ENCODE measurements around the gene RARG. TPM values are rescaled to one million over a fixed set of nuclear protein-coding genes. Genes with fewer than 3 reads are reported as not detected.

Gene RARG
- total RNA-seq, 6 experiments from 2014 or later = 47.2 to 80.5 (median 71.0) TPM

DNA sequence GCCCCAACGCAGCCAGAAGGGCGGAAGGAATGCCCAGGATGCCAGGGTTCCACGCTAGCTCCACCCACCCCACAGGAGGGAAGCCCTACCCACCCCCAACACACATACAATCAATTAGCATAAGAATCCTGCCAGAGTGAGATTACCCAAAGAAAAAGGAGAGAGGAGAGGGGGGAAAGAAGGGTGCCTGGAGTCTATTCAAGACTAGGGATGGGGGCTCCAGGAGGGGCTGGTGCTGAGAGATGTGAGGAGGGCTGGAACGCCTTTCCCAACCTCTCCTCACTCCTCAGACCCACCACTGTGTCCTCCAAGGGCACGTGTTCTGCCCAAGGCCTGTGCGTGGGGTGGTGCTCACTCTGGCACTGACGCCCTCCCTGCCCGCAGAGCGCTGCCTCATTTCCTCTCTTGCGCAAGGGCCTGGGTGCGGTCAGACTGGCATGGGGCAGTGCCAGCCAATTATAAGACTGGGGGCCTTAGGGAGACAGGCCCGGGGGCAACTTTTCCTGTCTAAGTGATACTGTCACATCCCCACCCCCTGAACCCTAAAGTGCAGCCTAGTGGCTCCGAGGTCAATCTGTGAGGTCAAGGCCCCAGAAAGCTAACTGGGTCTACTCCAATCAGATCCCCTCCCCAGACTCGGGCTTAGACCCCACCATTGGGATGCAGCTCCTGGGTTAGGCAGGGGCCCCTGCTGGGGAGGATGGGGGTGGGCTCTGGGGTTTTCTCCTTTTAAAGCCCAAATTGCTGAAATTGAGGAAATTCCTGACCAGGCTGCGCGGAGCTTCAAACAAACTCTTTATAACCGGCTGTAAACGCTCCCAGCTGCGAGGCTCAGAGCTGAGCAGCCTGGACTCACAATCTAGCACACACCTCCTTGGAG lies 14.7 kb downstream of the RARG start:
- Mint-ChIP-seq H3K9me3 (no peaks in the 10 kb centered on the region), H3K36me3 (ENCODE audit: low read depth) (peaks cover 23% of the 10 kb centered on the region; the same call in 1 of the 2 replicates), H3K4me3 (peak overlapping the region; percentile 99), H3K4me1 (ENCODE audit: low read depth) (peaks cover 82% of the 10 kb centered on the region), H3K27ac (peak overlapping the region; percentile 89), H3K27me3 (ENCODE audit: insufficient read depth) (peaks cover 8% of the 10 kb centered on the region)
- no peak for DNase-seq
- TF ChIP-seq, protein P1, sequence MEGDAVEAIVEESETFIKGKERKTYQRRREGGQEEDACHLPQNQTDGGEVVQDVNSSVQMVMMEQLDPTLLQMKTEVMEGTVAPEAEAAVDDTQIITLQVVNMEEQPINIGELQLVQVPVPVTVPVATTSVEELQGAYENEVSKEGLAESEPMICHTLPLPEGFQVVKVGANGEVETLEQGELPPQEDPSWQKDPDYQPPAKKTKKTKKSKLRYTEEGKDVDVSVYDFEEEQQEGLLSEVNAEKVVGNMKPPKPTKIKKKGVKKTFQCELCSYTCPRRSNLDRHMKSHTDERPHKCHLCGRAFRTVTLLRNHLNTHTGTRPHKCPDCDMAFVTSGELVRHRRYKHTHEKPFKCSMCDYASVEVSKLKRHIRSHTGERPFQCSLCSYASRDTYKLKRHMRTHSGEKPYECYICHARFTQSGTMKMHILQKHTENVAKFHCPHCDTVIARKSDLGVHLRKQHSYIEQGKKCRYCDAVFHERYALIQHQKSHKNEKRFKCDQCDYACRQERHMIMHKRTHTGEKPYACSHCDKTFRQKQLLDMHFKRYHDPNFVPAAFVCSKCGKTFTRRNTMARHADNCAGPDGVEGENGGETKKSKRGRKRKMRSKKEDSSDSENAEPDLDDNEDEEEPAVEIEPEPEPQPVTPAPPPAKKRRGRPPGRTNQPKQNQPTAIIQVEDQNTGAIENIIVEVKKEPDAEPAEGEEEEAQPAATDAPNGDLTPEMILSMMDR (IDR thresholded peaks at IDR 0.05) = no peak

DNA sequence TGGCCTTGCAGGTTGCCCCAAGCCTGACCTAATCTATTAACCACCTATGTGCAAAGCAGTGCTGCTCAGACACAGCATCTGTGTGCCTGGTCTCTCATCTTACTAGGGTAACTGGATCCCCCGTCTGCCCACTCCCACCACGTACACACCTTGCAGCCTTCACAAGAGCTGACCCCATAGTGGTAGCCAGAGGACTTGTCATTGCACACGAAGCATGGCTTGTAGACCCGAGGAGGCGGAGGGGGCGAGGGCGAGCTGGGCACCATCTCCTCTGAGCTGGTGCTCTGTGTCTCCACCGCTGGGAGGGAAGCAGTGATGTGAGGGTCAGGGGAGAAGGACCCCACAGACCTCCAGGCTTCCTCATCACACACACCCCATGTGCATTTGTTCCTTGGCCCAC lies 16.5 kb downstream of the RARG start:
- TF ChIP-seq, protein P1 (IDR thresholded peaks at IDR 0.05) = no peak
- H3K4me3 Mint-ChIP-seq = no peak overlapping the region
- peaks cover 6% of the 10 kb centered on the region for H3K27me3 Mint-ChIP-seq (ENCODE audit: insufficient read depth)
- no peaks in the 10 kb centered on the region for H3K9me3 Mint-ChIP-seq
- peaks cover 69% of the 10 kb centered on the region for H3K4me1 Mint-ChIP-seq (ENCODE audit: low read depth)
- no peak for DNase-seq
- peak overlapping the region; percentile 89 for H3K27ac Mint-ChIP-seq
- peaks cover 23% of the 10 kb centered on the region; the same call in 1 of the 2 replicates for H3K36me3 Mint-ChIP-seq (ENCODE audit: low read depth)

DNA sequence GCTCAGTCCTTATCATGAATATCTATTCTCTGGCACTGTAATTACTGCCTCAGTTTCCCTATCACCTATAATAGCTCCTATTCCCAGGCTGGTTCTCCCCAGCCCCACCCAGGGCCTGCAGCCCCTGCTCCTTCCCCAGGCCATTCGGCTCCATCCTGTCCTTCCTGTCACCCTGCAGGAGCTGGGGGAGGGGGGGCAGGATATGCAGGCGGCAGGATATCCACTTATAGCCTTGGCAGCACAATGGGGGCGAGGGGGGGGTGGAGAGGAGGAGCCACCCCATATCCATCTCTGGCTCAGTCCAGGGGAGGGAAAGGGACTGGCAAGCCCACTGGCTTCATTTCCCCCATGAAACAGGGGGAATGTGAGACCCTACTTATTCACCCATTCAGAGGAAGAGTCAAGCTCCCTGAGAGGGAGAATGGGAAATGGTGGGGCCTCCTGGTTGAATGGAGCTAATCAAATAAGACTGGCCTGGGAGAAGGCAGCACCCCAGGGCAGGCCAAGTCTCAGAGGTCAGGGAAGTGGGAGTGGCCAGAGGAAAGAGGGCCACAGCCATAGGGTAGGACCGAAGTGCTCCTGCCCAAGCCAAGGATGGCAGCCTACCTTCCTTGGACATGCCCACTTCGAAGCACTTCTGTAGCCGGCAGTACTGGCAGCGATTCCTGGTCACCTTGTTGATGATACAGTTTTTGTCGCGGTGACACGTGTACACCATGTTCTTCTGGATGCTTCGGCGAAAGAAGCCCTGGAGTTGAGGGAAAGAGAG lies 17.1 kb downstream of the RARG start:
- H3K27ac Mint-ChIP-seq = peak overlapping the region; percentile 89
- H3K27me3 Mint-ChIP-seq (ENCODE audit: insufficient read depth) = peaks cover 6% of the 10 kb centered on the region
- TF ChIP-seq, protein P1 (IDR thresholded peaks at IDR 0.05) = no peak
- H3K9me3 Mint-ChIP-seq = no peaks in the 10 kb centered on the region
- no peak for DNase-seq
- peaks cover 66% of the 10 kb centered on the region for H3K4me1 Mint-ChIP-seq (ENCODE audit: low read depth)
- no peak overlapping the region for H3K4me3 Mint-ChIP-seq
- peaks cover 23% of the 10 kb centered on the region; the same call in 1 of the 2 replicates for H3K36me3 Mint-ChIP-seq (ENCODE audit: low read depth)

DNA sequence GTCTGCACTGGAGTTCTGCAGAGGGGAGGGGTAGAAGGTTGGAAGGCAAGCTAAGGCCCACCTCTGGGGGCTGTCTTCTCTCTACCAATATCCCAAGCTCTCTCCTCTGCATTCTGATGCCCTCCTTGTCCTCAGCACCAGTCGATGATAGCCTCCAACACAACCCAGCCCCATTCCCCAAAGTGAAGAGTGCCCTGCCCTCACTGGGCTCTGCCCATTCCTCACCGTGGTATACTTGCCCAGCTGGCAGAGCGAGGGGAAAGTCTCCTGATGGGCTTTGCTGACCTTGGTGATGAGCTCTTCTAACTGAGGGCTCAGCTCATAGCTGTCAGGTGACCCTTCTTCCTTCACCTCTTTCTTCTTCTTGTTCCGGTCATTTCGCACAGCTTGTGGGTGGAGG lies 17.8 kb downstream of the RARG start:
- Mint-ChIP-seq H3K27ac (peak overlapping the region; percentile 18; the same call in 1 of the 2 replicates), H3K9me3 (no peaks in the 10 kb centered on the region), H3K4me3 (no peak overlapping the region), H3K36me3 (ENCODE audit: low read depth) (peaks cover 19% of the 10 kb centered on the region; the same call in 1 of the 2 replicates), H3K4me1 (ENCODE audit: low read depth) (peaks cover 63% of the 10 kb centered on the region), H3K27me3 (ENCODE audit: insufficient read depth) (peaks cover 6% of the 10 kb centered on the region)
- no peak for DNase-seq
- TF ChIP-seq, protein P1 (IDR thresholded peaks at IDR 0.05) = no peak

DNA sequence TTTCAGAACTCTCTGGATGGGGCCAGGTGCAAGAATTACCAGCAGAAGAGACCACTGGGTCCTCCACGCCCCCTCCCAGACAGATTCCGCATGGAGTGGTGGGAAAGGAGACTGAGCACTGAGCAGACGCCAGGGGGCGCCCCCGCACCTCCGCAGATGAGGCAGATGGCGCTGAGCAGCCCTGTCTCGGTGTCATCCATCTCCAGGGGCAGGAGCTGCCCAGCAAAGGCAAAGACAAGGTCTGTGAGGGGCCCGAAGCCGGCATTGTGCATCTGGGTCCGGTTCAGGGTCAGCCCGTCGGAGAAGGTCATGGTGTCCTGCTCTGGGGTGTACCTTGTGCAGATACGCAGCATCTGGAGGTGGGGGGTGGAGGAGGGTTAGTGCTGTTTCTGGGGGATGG lies 18.7 kb downstream of the RARG start:
- peaks cover 18% of the 10 kb centered on the region; the same call in 1 of the 2 replicates for H3K36me3 Mint-ChIP-seq (ENCODE audit: low read depth)
- peak overlapping the region; percentile 60 for H3K27ac Mint-ChIP-seq
- no peaks in the 10 kb centered on the region for H3K9me3 Mint-ChIP-seq
- peak; percentile 60 for DNase-seq
- H3K4me3 Mint-ChIP-seq = no peak overlapping the region
- TF ChIP-seq, protein P1 (IDR thresholded peaks at IDR 0.05) = peak; percentile 97
- H3K27me3 Mint-ChIP-seq (ENCODE audit: insufficient read depth) = peaks cover 6% of the 10 kb centered on the region
- peaks cover 67% of the 10 kb centered on the region for H3K4me1 Mint-ChIP-seq (ENCODE audit: low read depth)
